GM18508 (cell line): ENCODE results near the gene ALDH3B1.

Experiments used
- ATAC-seq: cut with Tn5 transposase; IDR thresholded peaks from one replicate; pipeline ENCODE4 v1.9.1; 2021; ENCODE audit warnings: moderate number of reproducible peaks; ENCODE audit not compliant: insufficient read depth, unreplicated experiment

Gene ALDH3B1

DNA sequence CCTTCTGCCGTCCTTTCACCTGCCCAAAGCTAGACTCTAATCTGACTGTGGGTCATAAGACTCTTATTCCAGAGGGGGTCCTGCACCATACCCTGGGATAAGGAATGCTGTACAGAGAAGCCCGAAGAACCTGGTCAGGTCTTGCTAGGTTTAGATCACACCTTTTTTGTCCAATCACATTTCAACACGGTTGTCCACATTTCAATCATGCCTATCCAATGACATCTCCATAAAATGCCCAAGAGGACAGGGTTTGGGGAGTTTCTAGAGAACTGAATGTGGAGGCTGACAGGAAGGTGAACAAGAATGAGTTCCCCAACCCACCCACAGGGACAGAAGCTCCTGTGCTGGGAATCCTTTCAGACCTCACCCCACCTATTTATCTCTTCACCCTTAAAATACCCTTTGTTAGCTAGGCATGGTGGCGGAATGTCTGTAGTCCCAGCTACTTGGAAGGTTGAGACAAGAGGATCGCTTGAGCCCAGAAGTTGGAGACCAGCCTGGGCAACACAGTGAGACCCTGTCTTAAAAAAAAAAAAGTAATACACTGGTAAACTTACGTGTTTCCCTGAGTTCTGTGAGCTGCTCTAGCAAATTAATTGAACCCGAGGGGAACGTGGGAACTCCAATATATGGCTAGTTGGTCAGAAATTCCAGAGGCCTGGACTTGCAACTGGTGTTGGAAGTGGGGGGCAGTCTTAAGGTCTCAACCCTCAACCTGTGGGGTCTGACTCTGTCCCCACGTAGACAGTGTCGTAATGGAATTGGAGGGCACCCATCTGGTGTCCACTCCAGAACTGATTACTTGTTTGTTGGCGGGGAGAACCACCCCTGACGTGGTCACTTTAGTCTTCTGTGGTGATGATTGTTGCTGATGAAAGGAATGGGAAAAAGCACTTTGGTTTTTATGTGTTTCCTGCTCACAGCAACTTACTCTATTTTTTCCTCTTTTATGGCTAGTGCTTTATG lies 46.5 kb downstream of the ALDH3B1 start:
- no peak for ATAC-seq

DNA sequence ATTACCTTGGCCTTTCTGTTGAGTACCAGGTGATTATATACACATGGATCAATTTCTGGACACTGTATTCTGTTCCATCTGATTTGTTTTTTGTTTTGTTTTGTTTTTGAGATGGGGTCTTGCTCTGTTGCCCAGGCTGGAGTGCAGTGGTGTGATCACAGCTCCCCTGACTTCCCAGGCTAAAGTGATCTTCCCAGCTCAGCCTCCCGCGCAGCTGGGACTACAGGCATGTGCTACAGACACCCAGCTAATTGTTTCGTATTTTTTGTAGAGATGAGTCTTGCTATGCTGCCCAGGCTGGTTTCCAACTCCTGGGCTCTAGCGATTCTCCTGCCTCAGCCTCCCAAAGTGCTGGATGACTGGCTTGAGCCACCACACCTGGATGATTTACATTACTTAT lies 47.7 kb downstream of the ALDH3B1 start:
- no peak for ATAC-seq

DNA sequence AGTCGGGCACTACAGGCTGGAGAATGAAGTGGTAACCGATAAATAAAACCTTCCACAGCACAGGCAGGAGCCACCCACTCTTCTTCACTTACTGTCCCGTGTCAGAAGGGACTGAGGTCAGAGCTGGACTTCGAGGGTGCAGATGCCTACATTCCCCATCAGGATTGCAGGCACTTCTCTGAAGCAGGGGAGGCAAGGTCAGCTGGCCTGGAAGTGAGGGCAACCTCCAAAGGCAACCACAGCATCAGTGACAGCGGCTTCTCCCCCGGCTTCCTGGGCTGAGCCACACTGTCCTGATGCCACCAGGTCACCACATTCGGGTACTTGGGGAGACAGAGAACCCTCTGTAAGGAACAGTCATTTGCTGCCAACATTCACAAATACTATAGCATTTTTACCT lies 51.4 kb downstream of the ALDH3B1 start:
- ATAC-seq, result no peak

DNA sequence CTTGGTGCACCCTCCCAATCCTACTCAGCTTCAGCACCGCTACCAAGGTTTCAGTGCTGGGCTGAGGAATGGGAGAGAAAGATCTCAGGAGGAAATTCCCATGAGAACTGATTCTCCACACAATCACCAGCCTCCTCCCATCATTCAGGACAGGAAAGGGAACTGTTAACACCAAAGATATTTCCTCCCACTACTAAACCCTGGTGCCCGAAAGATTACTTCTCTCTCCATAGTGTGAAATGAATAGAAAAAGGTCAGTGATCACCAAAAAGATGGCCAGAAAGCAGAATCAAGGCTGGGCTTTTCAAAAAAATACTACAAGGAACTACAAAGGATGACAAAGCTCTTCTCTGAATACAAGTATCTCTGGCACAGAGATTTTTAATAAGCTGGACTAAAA lies 54.8 kb downstream of the ALDH3B1 start:
- ATAC-seq, result no peak

DNA sequence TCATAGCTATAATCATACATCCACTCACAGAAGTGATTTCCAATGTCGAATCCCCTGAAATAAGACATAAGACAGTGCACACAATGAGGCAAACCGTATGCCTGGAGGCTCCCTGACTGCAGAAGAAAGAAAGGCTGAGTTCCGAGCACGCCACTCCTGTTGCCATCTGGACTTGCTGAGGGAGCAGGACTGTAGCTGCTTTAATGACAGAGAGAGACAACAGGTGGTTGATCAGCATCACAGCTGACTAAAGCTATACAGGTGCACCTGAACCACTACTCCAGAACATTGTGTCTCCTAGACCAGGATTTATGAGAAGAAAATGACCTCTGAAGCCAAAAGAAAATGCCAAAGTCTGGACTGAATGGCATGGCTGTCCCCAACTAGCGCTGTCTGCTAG lies 55.7 kb downstream of the ALDH3B1 start:
- no peak for ATAC-seq

DNA sequence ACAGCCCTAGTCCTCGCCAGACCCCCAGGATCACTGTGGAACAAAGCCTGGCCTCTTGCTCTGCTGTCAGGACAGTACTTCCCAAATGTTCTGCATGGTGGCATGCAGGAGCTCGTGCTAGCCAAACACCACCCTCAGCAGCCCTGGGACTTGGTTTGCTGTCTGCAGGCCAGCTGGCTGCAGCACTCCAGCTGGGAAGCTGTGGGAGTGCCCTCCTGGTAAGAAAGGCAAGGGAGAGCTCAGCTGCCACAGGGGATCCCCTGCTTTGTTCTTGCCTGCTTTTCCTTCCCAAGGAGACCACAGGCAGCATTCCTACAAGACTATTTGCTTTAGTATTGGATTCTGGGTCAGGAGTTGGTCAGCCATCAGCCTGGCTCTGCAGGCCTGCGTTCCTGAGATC lies 56.6 kb downstream of the ALDH3B1 start:
- no peak for ATAC-seq

DNA sequence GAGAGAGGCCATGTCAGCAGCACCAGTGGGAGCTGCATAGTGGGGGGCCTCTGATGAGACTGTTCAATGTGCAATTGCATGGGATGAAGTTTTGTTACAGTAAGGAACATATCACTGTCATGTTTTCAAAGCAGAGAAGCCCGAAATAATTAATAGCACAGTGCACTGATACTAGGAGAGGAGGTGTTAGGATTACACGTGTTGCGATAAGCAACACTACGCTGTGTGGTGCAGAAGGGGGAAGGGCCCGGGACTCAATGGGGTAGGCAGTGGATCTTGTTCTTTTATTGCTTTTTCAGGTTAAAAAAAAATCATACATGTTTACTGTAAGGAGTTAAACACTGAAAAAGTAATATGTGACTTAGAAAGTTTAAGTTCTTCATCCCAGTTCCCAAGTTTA lies 57.9 kb downstream of the ALDH3B1 start:
- no peak for ATAC-seq

DNA sequence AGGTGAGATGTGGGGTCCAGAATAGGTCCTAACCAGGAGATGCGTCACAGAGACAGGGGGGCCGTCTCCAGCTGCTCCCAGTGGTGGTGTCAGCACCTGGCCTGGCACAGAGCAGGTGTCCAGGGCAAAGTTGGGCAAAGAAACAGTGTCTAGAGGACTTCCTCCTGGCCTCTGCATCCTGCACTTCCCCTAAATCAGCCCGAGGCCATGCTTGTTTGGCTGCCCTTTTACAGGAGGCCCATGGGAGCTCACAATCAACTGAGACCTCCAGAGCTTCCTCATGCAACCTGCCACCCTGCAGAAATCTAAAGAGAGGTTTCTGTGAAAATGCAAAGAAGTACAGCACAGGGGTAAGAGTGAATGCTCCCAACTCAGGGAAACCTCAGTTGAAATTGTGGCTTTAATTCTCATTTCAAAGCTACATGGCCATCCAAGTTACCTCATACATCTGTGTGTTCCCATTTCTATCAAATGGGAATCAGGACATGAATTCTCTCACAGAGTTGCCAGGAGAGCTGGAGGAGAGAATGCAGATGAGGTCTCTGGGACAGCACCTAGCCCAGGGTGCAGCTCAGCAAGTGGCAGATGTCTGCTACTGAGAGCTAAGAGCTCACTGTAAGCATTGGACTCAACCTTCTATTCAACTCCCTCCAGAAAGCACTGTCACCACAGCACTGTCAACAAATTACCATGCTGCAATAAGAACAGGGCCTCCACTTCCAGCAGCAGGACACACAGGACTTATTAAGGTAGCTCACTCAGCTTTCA lies 61.3 kb downstream of the ALDH3B1 start:
- ATAC-seq, result no peak

DNA sequence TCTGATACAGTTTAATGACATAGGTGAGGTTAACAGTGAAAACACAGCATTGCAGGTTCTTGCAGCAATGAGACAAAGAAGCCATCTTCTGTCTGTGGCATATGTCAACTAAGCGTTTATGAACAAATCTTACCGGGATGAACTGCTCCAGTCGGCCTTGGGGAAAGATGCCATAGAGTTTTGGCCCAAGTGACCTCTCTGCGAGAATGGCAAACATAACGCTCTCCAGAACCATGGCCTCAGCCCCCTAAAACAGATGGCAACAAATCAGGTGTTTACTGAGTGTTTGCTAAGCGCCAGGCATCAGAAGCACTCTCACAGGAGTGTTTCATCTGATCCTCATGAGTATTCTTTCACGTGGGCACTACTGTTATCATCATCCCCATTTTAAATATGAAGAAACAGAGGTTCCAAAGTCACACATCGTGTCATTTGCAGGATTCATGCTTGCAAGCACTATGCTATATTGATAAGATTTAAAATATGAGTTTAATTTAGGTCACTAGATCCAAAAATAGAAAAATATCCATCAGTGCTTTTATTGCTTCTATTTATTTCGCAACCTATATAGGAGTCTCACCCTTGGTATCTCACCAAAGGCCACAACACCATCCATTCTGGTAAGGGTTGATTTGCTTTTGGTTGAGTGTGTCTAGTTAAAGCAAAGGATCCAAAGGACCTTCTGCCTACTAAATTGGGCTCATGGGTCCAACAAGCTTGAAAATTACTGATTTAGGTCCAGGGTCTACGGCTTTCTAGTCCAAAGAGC lies 64.6 kb downstream of the ALDH3B1 start:
- no peak for ATAC-seq

DNA sequence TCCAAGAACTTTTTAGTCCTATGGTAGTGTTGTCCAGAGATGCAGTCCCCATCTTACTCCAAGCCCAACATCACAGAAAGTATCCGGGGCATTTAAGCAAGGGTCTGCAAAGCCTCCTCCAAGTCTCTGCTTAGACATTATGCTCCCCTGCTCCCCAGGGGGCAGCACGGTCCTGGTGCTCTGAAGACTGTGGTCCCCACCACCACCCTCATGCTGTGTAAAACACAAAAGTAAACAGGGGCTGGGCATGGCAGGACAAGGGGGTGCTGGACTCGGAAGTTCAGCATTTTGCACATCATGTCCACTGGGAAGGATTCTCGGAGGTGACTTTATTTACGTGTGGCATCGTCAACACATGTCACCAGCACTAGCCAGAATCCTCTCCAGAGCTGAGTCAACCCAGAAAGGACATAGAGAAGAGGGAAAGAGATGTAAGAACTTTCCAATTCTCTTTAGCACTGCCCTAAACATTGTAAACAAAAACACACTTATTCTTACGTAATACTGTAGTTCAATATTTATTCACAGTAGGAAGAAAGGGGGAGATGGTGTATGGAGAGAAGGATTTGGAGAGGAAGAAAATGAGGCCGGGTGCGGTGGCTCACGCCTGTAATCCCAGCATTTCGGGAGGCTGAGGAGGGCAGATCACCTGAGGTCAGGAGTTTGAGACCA lies 66.4 kb downstream of the ALDH3B1 start:
- ATAC-seq, result no peak

DNA sequence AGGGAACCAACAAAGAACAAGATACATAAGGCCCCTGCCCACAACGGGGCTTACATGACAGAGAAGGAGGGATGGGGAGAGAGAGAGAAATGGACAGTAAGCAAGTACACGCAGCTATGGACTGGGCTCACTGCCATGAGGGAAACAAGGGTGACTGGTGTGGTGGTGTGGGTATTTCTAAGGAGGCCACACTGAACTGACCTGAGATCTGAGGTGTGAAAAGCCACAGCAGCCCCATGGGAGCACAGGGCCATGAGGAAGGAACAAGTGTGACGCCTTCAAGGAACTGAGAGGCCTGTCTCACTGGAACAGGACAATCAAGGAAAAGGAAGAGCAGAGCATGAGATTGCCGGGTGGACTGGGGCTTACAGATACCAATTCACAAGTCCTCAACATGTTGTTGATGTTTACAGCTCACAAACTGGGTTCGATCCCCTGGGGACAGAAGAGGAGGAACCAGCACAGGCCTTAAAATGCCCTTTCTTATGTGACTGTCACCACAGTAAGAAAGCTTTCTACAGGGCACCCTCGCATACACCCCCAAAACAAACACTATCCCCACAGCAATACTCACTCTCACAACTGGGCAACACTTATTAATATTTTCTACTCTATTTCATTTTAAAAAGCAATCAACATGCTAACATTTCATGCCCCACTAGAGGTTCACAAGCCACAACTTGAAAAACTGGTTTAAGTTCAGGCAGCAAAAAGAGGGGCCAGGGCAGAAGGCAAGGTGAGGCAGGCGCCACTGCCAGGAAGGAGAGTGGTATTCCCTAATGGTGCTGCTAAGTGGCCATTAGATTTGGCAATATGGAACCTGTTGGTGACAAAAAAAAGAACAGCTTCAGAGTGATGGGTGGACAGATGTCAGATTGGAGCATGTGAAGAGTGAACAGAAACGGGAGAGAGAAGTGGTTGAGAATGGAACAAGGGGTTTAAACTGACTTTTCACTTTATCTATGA lies 67.8 kb downstream of the ALDH3B1 start:
- no peak for ATAC-seq
